Dermis microvascular lymphatic vessel endothelial cell (primary cell): Measurements from ENCODE around the gene FRMD8. TPM values are rescaled to one million over a fixed set of nuclear protein-coding genes. Genes with fewer than 3 reads are reported as not detected.

Source experiments
- DNase-seq, 2 donors: peaks; one replicate each; pipeline versions ENCODE4 v3.0.0 to v3.0.0-alpha.2; 2010; ENCODE audit warnings: low read depth in 2 of 2
- total RNA-seq: library from RNA; depleted of rRNA; stranded (reverse); fragments of >200 nt; gene quantifications from 2 replicates; pipeline ENCODE4 v1.2.1, GENCODE V29; 2014

The FRMD8 gene
- total RNA-seq, 1 donor from 2014 or later = 85.1 TPM

GRCh38 chr11:65392899-65393298 is 6.5 kb downstream of the FRMD8 start:
- no peak for DNase-seq

- no peak for DNase-seq
These were observed 7.2 kb downstream of the FRMD8 start for GRCh38 chr11:65393513-65394079.

- no peak for DNase-seq
These were observed 7.7 kb downstream of the FRMD8 start for GRCh38 chr11:65394125-65394536.

GRCh38 chr11:65395961-65396530 is 9.6 kb downstream of the FRMD8 start:
- no peak for DNase-seq

- no peak for DNase-seq
These were observed 10.6 kb downstream of the FRMD8 start for GRCh38 chr11:65396769-65397745.

GRCh38 chr11:65398362-65398910 is 12.0 kb downstream of the FRMD8 start:
- no peak for DNase-seq

GRCh38 chr11:65399249-65399648 is 12.8 kb downstream of the FRMD8 start:
- DNase-seq = no peak

- DNase-seq = no peak
These were observed 13.4 kb downstream of the FRMD8 start for GRCh38 chr11:65399845-65400244.

- DNase-seq = no peak
These were observed 14.1 kb downstream of the FRMD8 start for GRCh38 chr11:65400307-65401072.

GRCh38 chr11:65401073-65401802 is 14.8 kb downstream of the FRMD8 start:
- no peak for DNase-seq

- no peak for DNase-seq
These were observed 15.4 kb downstream of the FRMD8 start for GRCh38 chr11:65401803-65402248.

GRCh38 chr11:65402790-65403189 is 16.4 kb downstream of the FRMD8 start:
- no peak for DNase-seq

- peak in 1 of 2 donors; percentile 51 for DNase-seq
These were observed 17.2 kb downstream of the FRMD8 start for GRCh38 chr11:65403607-65404121.

- DNase-seq = no peak
These were observed 17.8 kb downstream of the FRMD8 start for GRCh38 chr11:65404210-65404609.

GRCh38 chr11:65404638-65405339 is 18.4 kb downstream of the FRMD8 start:
- DNase-seq = peak; percentile 65 to 84

- no peak for DNase-seq
These were observed 24.7 kb downstream of the FRMD8 start for GRCh38 chr11:65410936-65411680.

- DNase-seq = no peak
These were observed 25.2 kb downstream of the FRMD8 start for GRCh38 chr11:65411681-65412070.

- DNase-seq = peak in 1 of 2 donors; percentile 28
These were observed 26.0 kb downstream of the FRMD8 start for GRCh38 chr11:65412271-65413076.
